CD14-positive monocyte (primary cell): Measurements from ENCODE around the gene ALOX15. TPM values are rescaled to one million over a fixed set of nuclear protein-coding genes. Genes with fewer than 3 reads are reported as not detected.

Experiments used
- DNase-seq, 3 donors: peaks; one replicate each; pipeline ENCODE4 v3.0.0-alpha.2; 2011 to 2022
- H2AFZ ChIP-seq: 2 replicates; pipeline ENCODE4 v1.6.0; 2012; ENCODE audit warnings: mild to moderate bottlenecking, low read depth, low read length, inconsistent platforms; ENCODE audit not compliant: insufficient read depth, poor library complexity, severe bottlenecking
- H3K27ac ChIP-seq, 2 donors: 1 replicate in 1 of 2; 2 replicates in 1 of 2; pipeline ENCODE4 v1.5.1; 2012 to 2013; ENCODE audit warnings: low read length in 2 of 2, control low read depth in 1 of 2, inconsistent platforms in 1 of 2, low read depth in 1 of 2, mild to moderate bottlenecking in 1 of 2
- H3K27me3 ChIP-seq, 2 donors: one replicate each; pipeline versions ENCODE4 v1.6.0 to v1.6.1; 2011 to 2013; ENCODE audit warnings: low read length in 2 of 2; ENCODE audit not compliant: control insufficient read depth in 2 of 2, insufficient read depth in 2 of 2
- H3K36me3 ChIP-seq, 2 donors: replicated peaks in 1 of 2; 1 replicate in 1 of 2; 2 replicates in 1 of 2; pipeline versions ENCODE4 v1.5.1 to v1.6.1; 2012 to 2013; ENCODE audit warnings: low read length in 2 of 2, control low read depth in 1 of 2, inconsistent platforms in 1 of 2, mild to moderate bottlenecking in 1 of 2; ENCODE audit not compliant: insufficient read depth in 2 of 2, control insufficient read depth in 1 of 2
- H3K4me1 ChIP-seq, 2 donors: 1 replicate in 1 of 2; 2 replicates in 1 of 2; pipeline versions ENCODE4 v1.5.1 to v1.6.1; 2012 to 2013; ENCODE audit warnings: low read length in 2 of 2, control low read depth in 1 of 2, inconsistent platforms in 1 of 2, mild to moderate bottlenecking in 1 of 2, moderate library complexity in 1 of 2; ENCODE audit not compliant: insufficient read depth in 2 of 2, control insufficient read depth in 1 of 2
- H3K4me2 ChIP-seq: replicated peaks from 2 replicates; pipeline ENCODE3; 2012; ENCODE audit warnings: low read length, moderate library complexity, mild to moderate bottlenecking; ENCODE audit not compliant: poor library complexity, severe bottlenecking; ENCODE audit errors: extremely low read depth
- H3K4me3 ChIP-seq, 3 experiments: fragments of 200-600 bp in 1 of 3; sonication (generic) in 1 of 3; replicated peaks in 1 of 3; 1 replicate in 2 of 3; 2 replicates in 1 of 3; pipeline ENCODE4 v1.5.1; 2011 to 2013; ENCODE audit warnings: low read length in 3 of 3, mild to moderate bottlenecking in 3 of 3, control low read depth in 2 of 3, low read depth in 2 of 3, inconsistent platforms in 1 of 3, moderate library complexity in 1 of 3
- H3K79me2 ChIP-seq: 2 replicates; pipeline ENCODE4 v1.6.0; 2012; ENCODE audit warnings: mild to moderate bottlenecking, control low read depth, inconsistent platforms, low read length, moderate library complexity; ENCODE audit not compliant: insufficient read depth
- H3K9ac ChIP-seq: 2 replicates; pipeline ENCODE4 v1.6.0; 2017; ENCODE audit warnings: low read length, mild to moderate bottlenecking; ENCODE audit not compliant: insufficient read depth, poor library complexity, severe bottlenecking
- H3K9me3 ChIP-seq, 2 donors: replicated peaks in 1 of 2; 1 replicate in 1 of 2; 2 replicates in 1 of 2; pipeline versions ENCODE4 v1.5.1 to v1.6.1; 2012 to 2013; ENCODE audit warnings: low read length in 2 of 2, control low read depth in 1 of 2; ENCODE audit not compliant: control insufficient read depth in 1 of 2, insufficient read depth in 1 of 2
- H4K20me1 ChIP-seq: 2 replicates; pipeline ENCODE4 v1.6.0; 2012; ENCODE audit warnings: mild to moderate bottlenecking, low read length, control low read depth, moderate library complexity; ENCODE audit not compliant: insufficient read depth
- H3K27ac Mint-ChIP-seq, 7 donors: one replicate each; pipeline ENCODE4 v1.8.0; 2020; ENCODE audit warnings: mild to moderate bottlenecking in 7 of 7, mixed read lengths in 7 of 7, moderate library complexity in 6 of 7, inconsistent platforms in 2 of 7
- H3K27me3 Mint-ChIP-seq, 3 donors: one replicate each; pipeline ENCODE4 v1.8.0; 2021 to 2022; ENCODE audit warnings: low read depth in 3 of 3, mild to moderate bottlenecking in 3 of 3, mixed read lengths in 3 of 3, moderate library complexity in 3 of 3, inconsistent platforms in 1 of 3
- H3K36me3 Mint-ChIP-seq, 2 donors: one replicate each; pipeline ENCODE4 v1.8.0; 2020; ENCODE audit warnings: mixed read lengths in 2 of 2, inconsistent platforms in 1 of 2, mild to moderate bottlenecking in 1 of 2
- H3K4me1 Mint-ChIP-seq: one replicate; pipeline ENCODE4 v1.8.0; 2020; ENCODE audit warnings: mild to moderate bottlenecking, mixed read lengths
- H3K4me3 Mint-ChIP-seq, 2 donors: one replicate each; pipeline ENCODE4 v1.8.0; 2020; ENCODE audit warnings: mild to moderate bottlenecking in 2 of 2, mixed read lengths in 2 of 2, moderate library complexity in 1 of 2
- H3K9me3 Mint-ChIP-seq, 7 donors: one replicate each; pipeline ENCODE4 v1.8.0; 2020 to 2022; ENCODE audit warnings: mixed read lengths in 7 of 7, mild to moderate bottlenecking in 6 of 7, moderate library complexity in 6 of 7, inconsistent platforms in 2 of 7
- WGBS: methylation state at CpG from one replicate; pipeline ENCODE4 v1.1.5; 2013; ENCODE audit warnings: missing lambda C conversion rate; ENCODE audit not compliant: insufficient coverage; 5-methylcytosine and 5-hydroxymethylcytosine counted together
- intact Hi-C, 2 donors: fragments of 100-400 bp; cut with micrococcal nuclease; formaldehyde crosslinking; loops; one replicate each; pipeline versions ENCODE4 v1.15.0 to v1.15.1; 2023
- polyA plus RNA-seq, 3 donors: library from polyadenylated mRNA; depleted of rRNA in 1 of 3; unstranded in 2 of 3; stranded (reverse) in 1 of 3; fragments of 300-500 nt in 2 of 3; fragments of >200 nt in 1 of 3; fragmentation: Illumina TruSeq in 2 of 3; gene quantifications; 1 replicate in 2 of 3; 2 replicates in 1 of 3; pipeline ENCODE4 v1.2.3, GENCODE V29; 2012 to 2021
- TF ChIP-seq, protein P1 (sequence below): fragments of 200-600 bp; IDR thresholded peaks from one replicate; pipeline ENCODE4 v1.8.0; 2022; ENCODE audit warnings: antibody characterized with exemption, mild to moderate bottlenecking

Gene ALOX15
- polyA plus RNA-seq, 3 donors = 0.05 to 0.13 TPM; not detected in 1

DNA sequence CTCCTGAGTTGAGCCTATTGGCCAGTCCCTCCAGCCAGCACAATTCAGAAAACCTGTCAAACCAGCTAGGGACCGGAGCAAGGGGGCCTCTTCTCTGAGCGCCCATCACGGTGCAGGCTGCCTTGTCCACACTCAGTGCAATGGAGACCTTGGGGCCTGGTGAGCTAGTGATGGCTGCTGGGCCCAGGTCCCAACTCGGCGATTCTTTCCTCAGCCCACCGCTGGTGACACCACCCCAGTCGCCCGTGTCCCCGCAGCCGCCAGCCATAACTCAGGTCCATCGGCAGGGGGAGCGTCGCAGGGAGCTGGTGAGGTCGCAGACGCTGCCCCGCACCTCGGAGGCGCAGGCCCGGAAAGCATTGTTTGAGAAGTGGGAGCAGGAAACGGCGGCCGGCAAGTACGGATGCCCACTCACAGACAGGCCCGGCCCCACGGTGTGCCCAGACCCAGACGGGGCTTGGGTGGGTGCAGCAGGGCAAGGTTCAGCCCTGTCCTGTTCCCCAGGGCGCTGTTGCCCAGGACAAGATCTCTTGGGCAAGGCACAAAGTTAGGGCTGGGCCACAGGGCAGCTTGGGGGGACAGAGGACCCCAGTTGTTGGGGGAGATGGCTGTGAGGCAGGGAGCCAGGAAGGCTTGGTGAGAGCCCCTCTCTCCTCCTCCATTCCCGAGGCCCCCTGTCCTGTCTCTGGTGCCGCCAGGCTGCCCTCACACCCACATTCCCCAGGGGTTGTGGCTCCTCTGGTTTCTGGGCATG, 46.4 kb downstream of the ALOX15 start:
- Histone ChIP-seq H3K36me3 (no peaks in the 10 kb centered on the region), H3K79me2 (no peaks in the 10 kb centered on the region), H3K9ac (peak overlapping the region; percentile 17), H3K4me3 (no peak overlapping the region), H2AFZ (peak overlapping the region; percentile 65), H3K4me1 (peaks cover 4 to 6% of the 10 kb centered on the region in 2 donors), H3K27ac (no peak overlapping the region), H4K20me1 (no peaks in the 10 kb centered on the region), H3K27me3 (no peaks in the 10 kb centered on the region), H3K9me3 (no peaks in the 10 kb centered on the region), H3K4me2 (peak overlapping the region; percentile 39)
- TF ChIP-seq, protein P1, sequence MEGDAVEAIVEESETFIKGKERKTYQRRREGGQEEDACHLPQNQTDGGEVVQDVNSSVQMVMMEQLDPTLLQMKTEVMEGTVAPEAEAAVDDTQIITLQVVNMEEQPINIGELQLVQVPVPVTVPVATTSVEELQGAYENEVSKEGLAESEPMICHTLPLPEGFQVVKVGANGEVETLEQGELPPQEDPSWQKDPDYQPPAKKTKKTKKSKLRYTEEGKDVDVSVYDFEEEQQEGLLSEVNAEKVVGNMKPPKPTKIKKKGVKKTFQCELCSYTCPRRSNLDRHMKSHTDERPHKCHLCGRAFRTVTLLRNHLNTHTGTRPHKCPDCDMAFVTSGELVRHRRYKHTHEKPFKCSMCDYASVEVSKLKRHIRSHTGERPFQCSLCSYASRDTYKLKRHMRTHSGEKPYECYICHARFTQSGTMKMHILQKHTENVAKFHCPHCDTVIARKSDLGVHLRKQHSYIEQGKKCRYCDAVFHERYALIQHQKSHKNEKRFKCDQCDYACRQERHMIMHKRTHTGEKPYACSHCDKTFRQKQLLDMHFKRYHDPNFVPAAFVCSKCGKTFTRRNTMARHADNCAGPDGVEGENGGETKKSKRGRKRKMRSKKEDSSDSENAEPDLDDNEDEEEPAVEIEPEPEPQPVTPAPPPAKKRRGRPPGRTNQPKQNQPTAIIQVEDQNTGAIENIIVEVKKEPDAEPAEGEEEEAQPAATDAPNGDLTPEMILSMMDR = peak; percentile 66
- no peaks in the 10 kb centered on the region for H3K36me3 Mint-ChIP-seq
- intact Hi-C loops = no loop called here
- WGBS = 13% methylated on average over 27 of the region's 29 CpGs
- peak overlapping the region in 1 of 7 donors; percentile 68 for H3K27ac Mint-ChIP-seq
- H3K4me1 Mint-ChIP-seq = peaks cover 7% of the 10 kb centered on the region
- H3K9me3 Mint-ChIP-seq = no peaks in the 10 kb centered on the region
- H3K27me3 Mint-ChIP-seq = peaks cover 8 to 21% (median 18%) of the 10 kb centered on the region in 3 donors
- peak; percentile 23 to 46 (median 26) for DNase-seq
- peak overlapping the region; percentile 48 to 49 for H3K4me3 Mint-ChIP-seq

GRCh38 chr17:4594406-4594805, 47.1 kb downstream of the ALOX15 start:
- intact Hi-C loops = no loop called here
- Histone ChIP-seq H3K4me3 (no peak overlapping the region), H3K9ac (no peak overlapping the region), H3K36me3 (no peaks in the 10 kb centered on the region), H3K4me2 (no peak overlapping the region), H3K79me2 (no peaks in the 10 kb centered on the region), H3K27me3 (peaks cover 0 to 1% of the 10 kb centered on the region in 2 donors), H3K27ac (no peak overlapping the region), H3K4me1 (peaks cover 4 to 6% of the 10 kb centered on the region in 2 donors), H2AFZ (no peak overlapping the region), H3K9me3 (no peaks in the 10 kb centered on the region), H4K20me1 (no peaks in the 10 kb centered on the region)
- no peaks in the 10 kb centered on the region for H3K36me3 Mint-ChIP-seq
- DNase-seq = no peak
- no peak overlapping the region for H3K27ac Mint-ChIP-seq
- H3K9me3 Mint-ChIP-seq = no peaks in the 10 kb centered on the region
- H3K4me3 Mint-ChIP-seq = no peak overlapping the region
- 100% methylated on average over 3 of the region's 7 CpGs for WGBS
- peaks cover 7 to 23% (median 18%) of the 10 kb centered on the region in 3 donors for H3K27me3 Mint-ChIP-seq
- H3K4me1 Mint-ChIP-seq = peaks cover 7% of the 10 kb centered on the region
- TF ChIP-seq, protein P1 = no peak
